NCI-H1417 treated with DMSO at 0.1 percent for 48 hours (cell line): ENCODE data around the gene RPS6KC1.
"Not testable (repeated sequence)": the region's sequence is repeated elsewhere in the genome, so short reads cannot be mapped to it uniquely, and the experiment has no call there.

Experiments used
- DNase-seq: peaks from one replicate; lab custom pipeline; 2025; lab: John Stamatoyannopoulos, UW

RPS6KC1 gene

GRCh38 chr1:213106298-213106697 lies 55.3 kb downstream of the RPS6KC1 start:
- DNase-seq: no peak

GRCh38 chr1:213107613-213108012 lies 56.6 kb downstream of the RPS6KC1 start:
- no peak for DNase-seq

- no peak for DNase-seq
Measured at GRCh38 chr1:213110349-213111300, 59.6 kb downstream of the RPS6KC1 start.

- no peak for DNase-seq
Measured at GRCh38 chr1:213111502-213111901, 60.5 kb downstream of the RPS6KC1 start.

- not testable (repeated sequence) for DNase-seq
Measured at GRCh38 chr1:213112723-213113122, 61.7 kb downstream of the RPS6KC1 start.

GRCh38 chr1:213117699-213118180 lies 66.7 kb downstream of the RPS6KC1 start:
- not testable (repeated sequence) for DNase-seq

GRCh38 chr1:213119794-213120193 lies 68.8 kb downstream of the RPS6KC1 start:
- DNase-seq: no peak

- DNase-seq: no peak
Measured at GRCh38 chr1:213120386-213120785, 69.3 kb downstream of the RPS6KC1 start.

- no peak for DNase-seq
Measured at GRCh38 chr1:213120961-213121360, 69.9 kb downstream of the RPS6KC1 start.

- DNase-seq: peak; percentile 18
Measured at GRCh38 chr1:213122514-213122929, 71.5 kb downstream of the RPS6KC1 start.

GRCh38 chr1:213123087-213123486 lies 72.0 kb downstream of the RPS6KC1 start:
- DNase-seq: no peak

GRCh38 chr1:213123536-213123935 lies 72.5 kb downstream of the RPS6KC1 start:
- DNase-seq: no peak

- no peak for DNase-seq
Measured at GRCh38 chr1:213124590-213124989, 73.5 kb downstream of the RPS6KC1 start.

GRCh38 chr1:213125643-213126042 lies 74.6 kb downstream of the RPS6KC1 start:
- DNase-seq: no peak

GRCh38 chr1:213127074-213127473 lies 76.0 kb downstream of the RPS6KC1 start:
- no peak for DNase-seq

- DNase-seq: no peak
Measured at GRCh38 chr1:213131851-213132655, 81.0 kb downstream of the RPS6KC1 start.

GRCh38 chr1:213135572-213135971 lies 84.5 kb downstream of the RPS6KC1 start:
- DNase-seq: no peak

GRCh38 chr1:213136190-213136917 lies 85.3 kb downstream of the RPS6KC1 start:
- no peak for DNase-seq

- DNase-seq: peak; percentile 25
Measured at GRCh38 chr1:213138391-213138790, 87.3 kb downstream of the RPS6KC1 start.

GRCh38 chr1:213138892-213139291 lies 87.9 kb downstream of the RPS6KC1 start:
- DNase-seq: no peak

- DNase-seq: no peak
Measured at GRCh38 chr1:213148905-213149304, 97.9 kb downstream of the RPS6KC1 start.

- not testable (repeated sequence) for DNase-seq
Measured at GRCh38 chr1:213150090-213150489, 99.0 kb downstream of the RPS6KC1 start.
